Ishikawa (cell line): ENCODE results near the gene CHRNA4.

Experiments
- CEBPB ChIP-seq: IDR thresholded peaks from 2 replicates; pipeline ENCODE4 v1.6.1; 2012
- CREB1 ChIP-seq: IDR thresholded peaks from 2 replicates; pipeline ENCODE4 v1.6.1; 2012; ENCODE audit warnings: low read depth
- EP300 ChIP-seq: IDR thresholded peaks from 2 replicates; pipeline ENCODE4 v1.6.1; 2012; ENCODE audit warnings: borderline replicate concordance
- FOXM1 ChIP-seq: IDR thresholded peaks from 2 replicates; pipeline ENCODE4 v1.6.1; 2012; ENCODE audit warnings: low read depth, borderline replicate concordance
- TAF1 ChIP-seq: IDR thresholded peaks from 2 replicates; pipeline ENCODE4 v1.6.1; 2012; ENCODE audit warnings: low read depth, mild to moderate bottlenecking
- USF1 ChIP-seq: IDR thresholded peaks from 2 replicates; pipeline ENCODE4 v1.6.1; 2012
- YY1 ChIP-seq: IDR thresholded peaks from 2 replicates; pipeline ENCODE4 v1.6.1; 2012; ENCODE audit warnings: low read depth

- TF ChIP-seq CEBPB, result no peak
- TF ChIP-seq EP300, result no peak
- TF ChIP-seq CREB1, result no peak
- TF ChIP-seq YY1, result no peak
- no peak for TF ChIP-seq USF1
- no peak for TF ChIP-seq FOXM1
- TF ChIP-seq TAF1, result no peak
Observed at GRCh38 chr20:63309261-63310071, 51.7 kb downstream of the CHRNA4 start.
